Upper lobe of left lung (tissue), 4 donors: ENCODE measurements around the gene MAD1L1.

Experiments
- POLR2A ChIP-seq, 4 donors: fragments of 450-650 bp; IDR thresholded peaks; one replicate each; pipeline ENCODE4 v1.5.1; 2016 to 2017; ENCODE audit warnings: antibody characterized with exemption in 4 of 4, mild to moderate bottlenecking in 2 of 4
- TF ChIP-seq, protein P1 (sequence below), 6 experiments: fragments of 450-650 bp in 4 of 6; fragments of 200-600 bp in 2 of 6; sonication (generic) in 2 of 6; IDR thresholded peaks; one replicate each; pipeline ENCODE4 v1.5.1; 2016 to 2019; ENCODE audit warnings: antibody characterized with exemption in 6 of 6

DNA sequence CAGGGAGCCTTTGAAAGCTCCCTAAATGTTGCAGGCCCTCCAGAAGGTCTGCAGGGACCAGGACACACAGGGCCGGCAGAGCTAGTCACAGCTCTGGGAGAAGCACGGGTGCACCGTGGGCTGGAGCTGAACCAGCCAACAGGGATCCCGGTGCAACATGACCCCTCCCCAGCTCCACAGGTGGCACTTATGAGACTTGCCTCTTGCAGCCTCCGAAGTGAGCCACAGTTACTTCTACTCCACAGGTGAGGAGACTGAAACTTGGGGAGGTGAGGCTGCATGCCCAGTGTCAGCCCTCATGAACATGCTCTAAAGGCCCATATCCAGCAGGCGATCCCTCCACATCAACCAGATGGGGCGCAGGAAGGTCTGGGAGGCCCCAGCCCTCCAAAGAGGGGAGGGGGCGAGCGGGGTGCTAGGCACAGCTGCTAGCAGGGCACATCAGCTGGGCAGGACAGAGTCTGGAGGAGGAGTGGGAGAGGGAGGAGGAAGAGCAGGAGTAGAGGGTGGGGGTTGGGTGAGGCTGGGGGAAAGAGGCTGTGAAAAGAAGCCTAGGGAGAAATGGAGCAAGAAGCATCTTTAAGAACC lies 338.3 kb downstream of the MAD1L1 start:
- TF ChIP-seq, protein P1, sequence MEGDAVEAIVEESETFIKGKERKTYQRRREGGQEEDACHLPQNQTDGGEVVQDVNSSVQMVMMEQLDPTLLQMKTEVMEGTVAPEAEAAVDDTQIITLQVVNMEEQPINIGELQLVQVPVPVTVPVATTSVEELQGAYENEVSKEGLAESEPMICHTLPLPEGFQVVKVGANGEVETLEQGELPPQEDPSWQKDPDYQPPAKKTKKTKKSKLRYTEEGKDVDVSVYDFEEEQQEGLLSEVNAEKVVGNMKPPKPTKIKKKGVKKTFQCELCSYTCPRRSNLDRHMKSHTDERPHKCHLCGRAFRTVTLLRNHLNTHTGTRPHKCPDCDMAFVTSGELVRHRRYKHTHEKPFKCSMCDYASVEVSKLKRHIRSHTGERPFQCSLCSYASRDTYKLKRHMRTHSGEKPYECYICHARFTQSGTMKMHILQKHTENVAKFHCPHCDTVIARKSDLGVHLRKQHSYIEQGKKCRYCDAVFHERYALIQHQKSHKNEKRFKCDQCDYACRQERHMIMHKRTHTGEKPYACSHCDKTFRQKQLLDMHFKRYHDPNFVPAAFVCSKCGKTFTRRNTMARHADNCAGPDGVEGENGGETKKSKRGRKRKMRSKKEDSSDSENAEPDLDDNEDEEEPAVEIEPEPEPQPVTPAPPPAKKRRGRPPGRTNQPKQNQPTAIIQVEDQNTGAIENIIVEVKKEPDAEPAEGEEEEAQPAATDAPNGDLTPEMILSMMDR (IDR thresholded peaks at IDR 0.05) = no peak
- TF ChIP-seq POLR2A (IDR thresholded peaks at IDR 0.05) = no peak
